ENCODE results near the gene POLR2M.

POLR2M gene

GRCh38 chr15:57665194-57665593, 41.3 kb upstream of the POLR2M start:
- Histone ChIP-seq H4K8ac (ENCODE audit: low read depth, low read length) (no peak overlapping the region), H2BK5ac (ENCODE audit: low read length) (no peak overlapping the region), H3K4me2 (ENCODE audit: low read length) (no peak overlapping the region), H3K4me1 (ENCODE audit: control insufficient read depth, low read depth, low read length) (no peaks in the 10 kb centered on the region), H2BK120ac (ENCODE audit: low read depth, low read length) (no peak overlapping the region), H3K27ac (ENCODE audit: low read depth, low read length) (no peak overlapping the region), H3K23ac (ENCODE audit: low read length) (no peak overlapping the region), H3K4me3 (ENCODE audit: low read length) (no peak overlapping the region), H4K5ac (ENCODE audit: low read length) (no peak overlapping the region), H3K18ac (ENCODE audit: low read length) (no peak overlapping the region), H3K79me1 (ENCODE audit: low read length) (no peaks in the 10 kb centered on the region), H3K56ac (ENCODE audit: low read length) (no peak overlapping the region), H2BK15ac (replicated peaks; ENCODE audit: low read depth) (no peak overlapping the region), H3K27me3 (ENCODE audit: insufficient read depth, low read length, poor library complexity) (no peaks in the 10 kb centered on the region), H3K79me2 (ENCODE audit: control insufficient read depth, insufficient read depth, low read length) (no peaks in the 10 kb centered on the region), H3K36me3 (ENCODE audit: control insufficient read depth, insufficient read depth, low read length) (no peaks in the 10 kb centered on the region), H2AK5ac (ENCODE audit: low read length) (no peak overlapping the region), H3K9ac (ENCODE audit: low read length) (no peak overlapping the region), H3K4ac (ENCODE audit: low read depth, low read length) (no peak overlapping the region)
- WGBS (ENCODE audit: extremely low coverage, insufficient coverage, low lambda C conversion rate) = no CpG with 5 or more reads among the region's 2 CpGs
- DNase-seq = no peak

- DNase-seq = no peak
- Histone ChIP-seq H3K9ac (ENCODE audit: low read length) (no peak overlapping the region), H3K4me1 (ENCODE audit: control insufficient read depth, low read depth, low read length) (no peaks in the 10 kb centered on the region)
Measured at GRCh38 chr15:57665939-57666338, 40.6 kb upstream of the POLR2M start.

GRCh38 chr15:57667171-57667849, 39.2 kb upstream of the POLR2M start:
- no peak overlapping the region for H3K4ac ChIP-seq (ENCODE audit: low read depth, low read length)
- H3K23ac ChIP-seq (ENCODE audit: low read length) = no peak overlapping the region
- no peak overlapping the region for H2BK15ac ChIP-seq (replicated peaks; ENCODE audit: low read depth)
- no peak overlapping the region for H3K4me3 ChIP-seq (ENCODE audit: low read length)
- H3K4me1 ChIP-seq (ENCODE audit: control insufficient read depth, low read depth, low read length) = no peaks in the 10 kb centered on the region
- H4K8ac ChIP-seq (ENCODE audit: low read depth, low read length) = no peak overlapping the region
- no peaks in the 10 kb centered on the region for H3K36me3 ChIP-seq (ENCODE audit: control insufficient read depth, insufficient read depth, low read length)
- no peak overlapping the region for H4K5ac ChIP-seq (ENCODE audit: low read length)
- H2AK5ac ChIP-seq (ENCODE audit: low read length) = no peak overlapping the region
- H3K56ac ChIP-seq (ENCODE audit: low read length) = peak overlapping the region; percentile 39
- no peak overlapping the region for H3K27ac ChIP-seq (ENCODE audit: low read depth, low read length)
- peak; percentile 19 for DNase-seq
- H2BK5ac ChIP-seq (ENCODE audit: low read length) = no peak overlapping the region
- no peak overlapping the region for H3K9ac ChIP-seq (ENCODE audit: low read length)
- no peak overlapping the region for H2BK120ac ChIP-seq (ENCODE audit: low read depth, low read length)
- H3K27me3 ChIP-seq (ENCODE audit: insufficient read depth, low read length, poor library complexity) = no peaks in the 10 kb centered on the region
- no CpG with 5 or more reads among the region's 10 CpGs for WGBS (ENCODE audit: extremely low coverage, insufficient coverage, low lambda C conversion rate)
- H3K4me2 ChIP-seq (ENCODE audit: low read length) = no peak overlapping the region
- H3K79me1 ChIP-seq (ENCODE audit: low read length) = no peaks in the 10 kb centered on the region
- H3K18ac ChIP-seq (ENCODE audit: low read length) = no peak overlapping the region
- H3K79me2 ChIP-seq (ENCODE audit: control insufficient read depth, insufficient read depth, low read length) = no peaks in the 10 kb centered on the region

More at GRCh38 chr15:57665939-57666338, 40.6 kb upstream of the POLR2M start:
- Histone ChIP-seq H3K4me2 (ENCODE audit: low read length) (no peak overlapping the region), H3K18ac (ENCODE audit: low read length) (no peak overlapping the region), H3K4ac (ENCODE audit: low read depth, low read length) (no peak overlapping the region), H2BK5ac (ENCODE audit: low read length) (no peak overlapping the region), H3K4me3 (ENCODE audit: low read length) (no peak overlapping the region), H3K23ac (ENCODE audit: low read length) (no peak overlapping the region), H3K56ac (ENCODE audit: low read length) (no peak overlapping the region), H4K5ac (ENCODE audit: low read length) (no peak overlapping the region), H2BK120ac (ENCODE audit: low read depth, low read length) (no peak overlapping the region), H3K79me2 (ENCODE audit: control insufficient read depth, insufficient read depth, low read length) (no peaks in the 10 kb centered on the region), H3K79me1 (ENCODE audit: low read length) (no peaks in the 10 kb centered on the region), H2BK15ac (replicated peaks; ENCODE audit: low read depth) (no peak overlapping the region), H4K8ac (ENCODE audit: low read depth, low read length) (no peak overlapping the region), H3K36me3 (ENCODE audit: control insufficient read depth, insufficient read depth, low read length) (no peaks in the 10 kb centered on the region), H2AK5ac (ENCODE audit: low read length) (no peak overlapping the region), H3K27me3 (ENCODE audit: insufficient read depth, low read length, poor library complexity) (no peaks in the 10 kb centered on the region), H3K27ac (ENCODE audit: low read depth, low read length) (no peak overlapping the region)
- WGBS (ENCODE audit: extremely low coverage, insufficient coverage, low lambda C conversion rate) = no CpG with 5 or more reads among the region's 4 CpGs

- Histone ChIP-seq H3K4me2 (ENCODE audit: low read length) (no peak overlapping the region), H3K18ac (ENCODE audit: low read length) (no peak overlapping the region), H3K9ac (ENCODE audit: low read length) (no peak overlapping the region), H3K27ac (ENCODE audit: low read depth, low read length) (no peak overlapping the region), H3K23ac (ENCODE audit: low read length) (no peak overlapping the region), H3K79me2 (ENCODE audit: control insufficient read depth, insufficient read depth, low read length) (no peaks in the 10 kb centered on the region), H3K4me3 (ENCODE audit: low read length) (no peak overlapping the region), H2BK5ac (ENCODE audit: low read length) (no peak overlapping the region), H3K56ac (ENCODE audit: low read length) (no peak overlapping the region), H3K79me1 (ENCODE audit: low read length) (no peaks in the 10 kb centered on the region), H3K4ac (ENCODE audit: low read depth, low read length) (no peak overlapping the region), H3K27me3 (ENCODE audit: insufficient read depth, low read length, poor library complexity) (no peaks in the 10 kb centered on the region), H2BK15ac (replicated peaks; ENCODE audit: low read depth) (no peak overlapping the region), H3K36me3 (ENCODE audit: control insufficient read depth, insufficient read depth, low read length) (no peaks in the 10 kb centered on the region), H2BK120ac (ENCODE audit: low read depth, low read length) (no peak overlapping the region), H4K8ac (ENCODE audit: low read depth, low read length) (no peak overlapping the region), H2AK5ac (ENCODE audit: low read length) (no peak overlapping the region), H3K4me1 (ENCODE audit: control insufficient read depth, low read depth, low read length) (no peaks in the 10 kb centered on the region), H4K5ac (ENCODE audit: low read length) (no peak overlapping the region)
- no CpG with 5 or more reads among the region's 4 CpGs for WGBS (ENCODE audit: extremely low coverage, insufficient coverage, low lambda C conversion rate)
- no peak for DNase-seq
Measured at GRCh38 chr15:57668016-57668415, 38.5 kb upstream of the POLR2M start.

GRCh38 chr15:57671636-57672035, 34.9 kb upstream of the POLR2M start:
- Histone ChIP-seq H4K5ac (ENCODE audit: low read length) (no peak overlapping the region), H2AK5ac (ENCODE audit: low read length) (no peak overlapping the region), H3K9ac (ENCODE audit: low read length) (no peak overlapping the region), H2BK5ac (ENCODE audit: low read length) (no peak overlapping the region), H3K79me1 (ENCODE audit: low read length) (no peaks in the 10 kb centered on the region), H3K4me1 (ENCODE audit: control insufficient read depth, low read depth, low read length) (no peaks in the 10 kb centered on the region), H3K79me2 (ENCODE audit: control insufficient read depth, insufficient read depth, low read length) (no peaks in the 10 kb centered on the region), H3K36me3 (ENCODE audit: control insufficient read depth, insufficient read depth, low read length) (no peaks in the 10 kb centered on the region), H3K27me3 (ENCODE audit: insufficient read depth, low read length, poor library complexity) (no peaks in the 10 kb centered on the region), H2BK15ac (replicated peaks; ENCODE audit: low read depth) (no peak overlapping the region), H3K23ac (ENCODE audit: low read length) (no peak overlapping the region), H3K27ac (ENCODE audit: low read depth, low read length) (no peak overlapping the region), H3K4me3 (ENCODE audit: low read length) (no peak overlapping the region), H2BK120ac (ENCODE audit: low read depth, low read length) (no peak overlapping the region), H3K4ac (ENCODE audit: low read depth, low read length) (no peak overlapping the region), H4K8ac (ENCODE audit: low read depth, low read length) (no peak overlapping the region), H3K18ac (ENCODE audit: low read length) (no peak overlapping the region), H3K4me2 (ENCODE audit: low read length) (no peak overlapping the region), H3K56ac (ENCODE audit: low read length) (no peak overlapping the region)
- no CpG with 5 or more reads among the region's 1 CpG for WGBS (ENCODE audit: extremely low coverage, insufficient coverage, low lambda C conversion rate)
- no peak for DNase-seq

Measured in mesendoderm (in vitro differentiated cells).